Activated naive CD8-positive, alpha-beta T cell (primary cell): Measurements from ENCODE around the gene DNAAF8.

Experiments
- H3K27ac Mint-ChIP-seq: one replicate; pipeline ENCODE4 v1.8.0; 2021; ENCODE audit warnings: mixed read lengths
- H3K27me3 Mint-ChIP-seq: one replicate; pipeline ENCODE4 v1.8.0; 2021; ENCODE audit warnings: mixed read lengths
- H3K36me3 Mint-ChIP-seq: one replicate; pipeline ENCODE4 v1.8.0; 2021; ENCODE audit warnings: mixed read lengths
- H3K4me1 Mint-ChIP-seq: one replicate; pipeline ENCODE4 v1.8.0; 2021; ENCODE audit warnings: low read depth, mixed read lengths
- H3K4me3 Mint-ChIP-seq: one replicate; pipeline ENCODE4 v1.8.0; 2021; ENCODE audit warnings: mild to moderate bottlenecking, mixed read lengths
- H3K9me3 Mint-ChIP-seq: one replicate; pipeline ENCODE4 v1.8.0; 2021; ENCODE audit warnings: low read depth, mixed read lengths

DNAAF8 gene

DNA sequence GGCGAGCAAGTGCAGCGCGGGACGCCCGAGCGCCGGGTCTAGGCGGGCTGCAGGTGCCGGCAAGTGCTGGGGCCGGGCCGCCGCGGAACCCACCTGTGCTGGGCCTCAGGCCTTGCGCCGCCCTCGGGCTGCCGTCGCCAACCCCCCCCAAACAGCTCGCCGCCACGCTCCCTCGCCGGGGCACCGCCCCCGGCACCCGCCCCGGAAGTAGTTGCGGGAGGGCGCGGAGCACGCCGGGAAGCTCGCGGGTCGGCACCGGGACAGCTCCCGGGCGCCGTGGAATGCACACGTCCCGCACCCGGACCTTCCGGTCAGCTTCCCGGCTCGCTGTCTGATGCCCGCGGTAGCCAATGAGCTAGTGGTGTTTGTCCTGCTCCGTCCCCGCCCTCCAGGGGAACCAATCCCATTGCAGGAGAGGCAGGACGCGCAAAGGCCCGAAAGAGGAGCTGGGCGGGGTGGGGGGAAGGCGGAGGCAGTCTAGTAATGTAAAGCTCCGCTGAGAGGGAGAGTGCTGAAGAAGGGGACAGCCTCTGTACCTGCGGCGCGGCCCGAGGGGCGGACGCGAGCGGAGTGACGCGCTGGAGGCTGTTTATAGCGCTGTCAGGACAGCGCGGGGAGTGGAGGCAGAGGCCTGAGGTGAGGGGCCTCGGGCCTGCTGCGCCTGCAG lies at the start of gene DNAAF8, which contains the start of gene ANKS3:
TSS of gene DNAAF8 (plus strand) at position 475 of the 667 bp plus-strand sequence. CDS start 1,978 bp downstream, outside the sequence.
TSS of gene ANKS3 (minus strand) at position 209 of the 667 bp plus-strand sequence. CDS start 4,122 bp downstream, outside the sequence.
- Mint-ChIP-seq H3K27ac (peak within 1 kb of the TSS; percentile 89), H3K36me3 (peaks cover 9% of the 10 kb centered on the region), H3K27me3 (no peaks in the 10 kb centered on the region), H3K9me3 (no peaks in the 10 kb centered on the region), H3K4me1 (peaks cover 18% of the 10 kb centered on the region), H3K4me3 (peak within 1 kb of the TSS; percentile 92)

DNA sequence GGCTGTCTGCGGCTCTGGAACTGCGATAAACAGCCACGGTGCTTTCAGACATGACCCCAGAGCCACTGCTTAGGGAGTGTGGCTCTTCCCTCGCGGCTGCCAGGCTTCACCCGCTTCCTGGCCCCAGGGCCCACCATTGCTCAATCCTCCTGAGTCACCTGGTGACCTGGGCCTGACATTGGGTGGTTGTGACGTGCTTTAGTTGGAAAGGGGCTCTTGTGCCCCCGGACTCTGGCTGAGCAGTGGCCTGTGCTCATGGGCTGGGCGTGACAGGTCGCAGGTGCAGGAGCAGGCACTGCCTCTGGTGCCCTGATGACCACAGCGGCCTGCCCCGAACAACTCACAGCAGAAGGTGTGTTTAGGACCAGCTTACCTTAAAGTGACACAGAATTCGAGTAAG lies 49.6 kb upstream of the DNAAF8 start:
- Mint-ChIP-seq H3K36me3 (no peaks in the 10 kb centered on the region), H3K9me3 (no peaks in the 10 kb centered on the region), H3K27me3 (no peaks in the 10 kb centered on the region), H3K4me3 (no peak overlapping the region), H3K4me1 (peaks cover 6% of the 10 kb centered on the region), H3K27ac (peak overlapping the region; percentile 34)

DNA sequence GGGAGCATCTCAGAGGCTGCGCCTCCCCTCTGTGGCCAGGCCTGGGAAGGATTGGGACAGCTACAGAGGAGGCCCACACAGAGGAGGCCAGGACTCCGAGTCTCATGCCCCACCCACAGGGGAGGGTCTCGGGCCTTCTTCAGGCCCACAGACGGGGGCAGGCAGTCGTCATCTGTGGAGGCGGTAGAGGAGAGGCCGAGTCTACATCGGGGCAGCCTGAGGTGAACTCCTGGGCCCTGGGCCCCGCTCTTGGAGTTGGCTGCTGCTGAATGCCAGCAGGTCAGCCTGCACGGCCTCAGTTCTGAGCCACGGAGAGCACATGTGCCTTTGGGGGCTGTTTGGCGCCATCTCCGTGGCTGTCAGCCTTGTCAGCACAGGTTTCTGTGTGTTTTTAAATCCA lies 49.0 kb upstream of the DNAAF8 start:
- Mint-ChIP-seq H3K4me3 (no peak overlapping the region), H3K27me3 (no peaks in the 10 kb centered on the region), H3K27ac (peak overlapping the region; percentile 34), H3K4me1 (peaks cover 6% of the 10 kb centered on the region), H3K36me3 (no peaks in the 10 kb centered on the region), H3K9me3 (no peaks in the 10 kb centered on the region)

DNA sequence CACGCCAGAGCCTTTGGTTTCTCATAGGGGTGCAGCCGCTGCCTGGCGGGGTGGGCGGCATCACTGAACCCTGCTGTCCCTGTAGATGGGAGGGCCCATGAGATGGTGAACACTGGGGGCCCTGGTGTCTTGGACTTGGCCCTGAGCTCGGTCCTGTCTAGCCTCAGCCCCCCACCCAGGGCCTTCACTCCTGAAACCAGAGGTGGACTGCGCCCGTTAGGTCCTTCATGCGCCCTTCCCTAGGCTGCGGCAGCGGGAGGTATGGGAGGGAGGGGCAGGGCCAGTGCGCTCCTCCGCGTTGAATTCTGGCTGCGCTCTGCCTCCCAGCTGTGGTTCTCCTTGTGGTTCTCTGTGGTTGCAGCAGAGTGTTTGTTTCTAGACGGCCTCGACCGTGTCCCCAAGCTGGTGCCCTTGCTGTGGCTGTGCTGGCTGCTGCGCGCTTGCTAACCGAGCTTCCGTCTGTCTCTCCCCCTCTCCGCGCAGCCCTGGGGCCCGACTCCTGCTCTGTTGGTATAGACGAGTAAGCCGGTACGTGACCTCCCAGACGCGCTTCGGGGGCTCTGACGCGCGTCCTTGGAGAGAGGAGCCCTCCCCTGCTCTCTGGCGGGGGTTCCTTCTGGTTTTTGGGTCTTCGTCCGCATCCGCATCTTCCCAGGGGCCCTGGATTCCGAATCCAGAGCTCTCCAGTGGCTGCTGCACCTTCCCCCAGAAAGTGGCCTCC lies 48.4 kb upstream of the DNAAF8 start:
- Mint-ChIP-seq H3K27me3 (no peaks in the 10 kb centered on the region), H3K4me1 (peaks cover 4% of the 10 kb centered on the region), H3K9me3 (no peaks in the 10 kb centered on the region), H3K27ac (no peak overlapping the region), H3K4me3 (no peak overlapping the region), H3K36me3 (no peaks in the 10 kb centered on the region)

DNA sequence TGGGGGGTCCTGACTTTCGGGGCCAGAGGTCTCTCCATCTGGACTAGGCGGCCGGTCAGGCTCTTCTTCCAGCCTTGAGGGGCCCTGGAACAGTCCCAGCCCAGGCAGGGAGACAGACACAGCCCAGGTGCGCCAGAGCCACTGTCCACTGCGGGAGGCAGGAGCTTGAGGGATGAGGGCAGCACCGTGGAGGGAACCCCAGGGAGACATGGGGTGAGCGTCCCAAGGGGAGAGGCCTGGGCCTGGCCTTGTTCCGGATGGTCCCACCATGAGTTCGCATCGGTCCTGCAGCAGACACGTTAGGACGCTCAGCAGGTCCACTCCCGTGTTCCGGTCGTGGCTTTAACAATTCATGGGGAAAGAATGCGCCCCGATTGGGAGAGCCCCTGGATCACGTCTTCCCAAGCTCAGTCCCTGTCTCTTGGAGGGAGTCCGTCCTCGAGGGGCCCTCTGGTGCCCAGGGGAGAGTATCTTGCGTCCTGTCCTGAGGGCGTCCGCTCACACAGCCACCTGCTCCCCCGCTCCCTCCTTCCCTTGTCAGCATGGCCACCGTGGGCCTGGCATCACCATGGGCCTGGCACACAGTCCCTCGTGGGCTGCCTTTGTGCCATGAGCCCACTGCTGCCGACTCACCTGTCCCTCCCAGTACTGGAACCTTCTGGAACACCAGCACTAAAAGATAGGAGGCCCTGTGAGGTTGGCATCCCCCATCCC lies 47.7 kb upstream of the DNAAF8 start:
- H3K4me1 Mint-ChIP-seq = peaks cover 1% of the 10 kb centered on the region
- H3K27ac Mint-ChIP-seq = no peak overlapping the region
- no peaks in the 10 kb centered on the region for H3K27me3 Mint-ChIP-seq
- no peak overlapping the region for H3K4me3 Mint-ChIP-seq
- H3K36me3 Mint-ChIP-seq = no peaks in the 10 kb centered on the region
- H3K9me3 Mint-ChIP-seq = no peaks in the 10 kb centered on the region

DNA sequence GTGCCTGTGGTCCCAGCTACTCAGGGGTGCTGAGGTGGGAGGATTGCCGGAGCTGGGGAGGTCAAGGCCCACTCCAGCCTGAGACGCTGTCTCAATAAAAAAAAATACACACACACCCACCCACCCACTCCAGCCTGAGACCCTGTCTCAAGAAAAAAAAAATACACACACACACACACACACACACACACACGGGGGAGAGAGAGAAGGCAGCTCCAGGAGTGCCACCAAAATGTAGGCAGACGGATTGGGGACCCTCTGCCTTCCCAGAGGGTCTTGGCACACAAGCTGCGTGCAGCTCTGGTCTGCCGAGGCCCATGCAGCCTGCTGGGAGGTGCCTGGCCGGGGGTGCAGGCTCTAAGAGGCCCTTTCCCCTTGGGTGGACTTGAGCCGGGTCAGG lies 46.9 kb upstream of the DNAAF8 start:
- Mint-ChIP-seq H3K36me3 (no peaks in the 10 kb centered on the region), H3K9me3 (no peaks in the 10 kb centered on the region), H3K27ac (no peak overlapping the region), H3K4me3 (no peak overlapping the region), H3K27me3 (no peaks in the 10 kb centered on the region), H3K4me1 (peaks cover 2% of the 10 kb centered on the region)

DNA sequence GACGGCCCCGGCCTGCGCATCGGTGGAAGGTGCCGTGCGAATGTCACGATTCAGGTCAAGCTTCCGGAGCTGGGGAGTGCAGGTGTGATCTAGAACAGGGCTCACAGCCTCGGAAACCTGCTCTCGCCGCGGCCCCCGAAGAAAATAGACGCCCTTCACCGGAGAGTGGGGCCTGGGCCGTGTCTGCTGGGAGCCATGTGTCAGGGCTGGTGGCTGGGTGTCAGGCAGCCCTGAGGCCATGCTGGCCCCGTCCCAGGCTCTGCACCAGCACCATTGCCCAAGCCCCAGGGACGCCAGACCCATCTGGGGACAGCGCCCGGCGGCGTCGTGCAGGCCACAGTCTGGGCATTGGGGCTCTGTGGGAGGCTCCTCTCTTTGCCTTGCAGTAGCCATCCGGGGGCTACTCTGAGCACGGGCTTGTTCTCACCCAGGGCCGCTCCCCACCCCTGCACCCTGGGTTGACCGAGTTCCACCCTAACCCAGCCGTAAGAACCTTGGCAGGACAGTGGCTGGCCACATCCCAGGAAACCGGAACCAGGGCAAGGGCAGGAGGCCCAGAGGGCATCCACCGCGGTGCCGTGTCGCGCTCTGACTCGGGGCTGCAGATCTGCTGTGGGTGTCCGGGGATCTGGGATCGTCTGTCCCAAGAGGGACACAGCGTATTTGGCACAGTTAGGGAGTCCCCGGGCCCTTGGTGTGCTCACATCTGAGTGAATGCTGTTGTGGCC lies 46.2 kb upstream of the DNAAF8 start:
- H3K4me1 Mint-ChIP-seq = peaks cover 6% of the 10 kb centered on the region
- H3K9me3 Mint-ChIP-seq = no peaks in the 10 kb centered on the region
- H3K36me3 Mint-ChIP-seq = no peaks in the 10 kb centered on the region
- no peaks in the 10 kb centered on the region for H3K27me3 Mint-ChIP-seq
- no peak overlapping the region for H3K27ac Mint-ChIP-seq
- H3K4me3 Mint-ChIP-seq = no peak overlapping the region

DNA sequence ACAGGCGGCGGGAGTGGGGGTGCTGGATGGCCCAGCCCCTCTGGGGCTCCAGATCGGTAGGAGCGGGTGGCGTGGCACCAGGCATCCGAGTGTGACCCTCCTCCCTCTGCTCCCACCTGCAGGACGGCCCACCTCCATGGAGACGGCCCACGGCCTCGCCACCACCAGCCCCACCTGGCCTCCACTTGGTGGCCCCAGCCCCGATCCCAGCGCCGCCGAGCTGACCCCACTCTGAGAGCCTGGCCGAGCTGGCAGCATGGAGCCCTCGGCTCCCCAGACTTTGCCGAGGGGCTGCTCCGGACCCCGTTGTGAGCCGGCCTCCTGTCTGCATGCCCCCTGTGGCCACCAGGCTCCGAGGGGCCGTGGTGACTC lies 45.7 kb upstream of the DNAAF8 start:
- Mint-ChIP-seq H3K36me3 (no peaks in the 10 kb centered on the region), H3K9me3 (no peaks in the 10 kb centered on the region), H3K4me3 (no peak overlapping the region), H3K27me3 (no peaks in the 10 kb centered on the region), H3K27ac (no peak overlapping the region), H3K4me1 (peaks cover 7% of the 10 kb centered on the region)

DNA sequence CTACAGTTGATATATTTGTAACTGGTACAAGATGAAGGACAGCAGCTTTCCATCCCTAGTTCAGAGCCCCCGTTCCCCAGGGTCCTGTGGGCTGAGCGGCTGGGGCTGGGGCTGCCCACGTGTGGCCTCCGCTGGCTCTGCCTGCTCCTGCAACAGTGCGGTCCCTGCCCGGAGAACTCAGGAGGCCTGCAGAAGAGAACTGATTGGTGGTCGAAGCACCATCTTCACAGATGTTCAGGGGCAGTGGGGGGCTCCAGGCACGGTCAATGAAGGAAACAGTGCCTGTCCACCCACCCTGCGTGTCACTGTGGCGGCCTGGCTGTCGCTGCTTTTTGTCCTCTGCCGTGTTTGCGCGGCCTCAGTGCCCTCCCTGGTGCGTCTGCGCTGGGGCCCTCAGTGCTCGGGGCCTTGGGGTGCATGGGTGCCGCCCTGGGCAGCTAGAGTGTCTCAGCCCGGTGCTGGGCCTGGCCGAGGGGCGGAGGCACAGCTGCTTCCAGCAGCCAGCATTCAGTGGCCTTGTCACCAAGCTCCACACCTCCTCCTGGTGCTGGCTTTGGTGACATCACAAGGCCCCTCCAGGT lies 45.2 kb upstream of the DNAAF8 start:
- H3K27ac Mint-ChIP-seq = no peak overlapping the region
- no peaks in the 10 kb centered on the region for H3K36me3 Mint-ChIP-seq
- H3K4me1 Mint-ChIP-seq = peaks cover 7% of the 10 kb centered on the region
- H3K4me3 Mint-ChIP-seq = no peak overlapping the region
- H3K27me3 Mint-ChIP-seq = no peaks in the 10 kb centered on the region
- H3K9me3 Mint-ChIP-seq = no peaks in the 10 kb centered on the region

DNA sequence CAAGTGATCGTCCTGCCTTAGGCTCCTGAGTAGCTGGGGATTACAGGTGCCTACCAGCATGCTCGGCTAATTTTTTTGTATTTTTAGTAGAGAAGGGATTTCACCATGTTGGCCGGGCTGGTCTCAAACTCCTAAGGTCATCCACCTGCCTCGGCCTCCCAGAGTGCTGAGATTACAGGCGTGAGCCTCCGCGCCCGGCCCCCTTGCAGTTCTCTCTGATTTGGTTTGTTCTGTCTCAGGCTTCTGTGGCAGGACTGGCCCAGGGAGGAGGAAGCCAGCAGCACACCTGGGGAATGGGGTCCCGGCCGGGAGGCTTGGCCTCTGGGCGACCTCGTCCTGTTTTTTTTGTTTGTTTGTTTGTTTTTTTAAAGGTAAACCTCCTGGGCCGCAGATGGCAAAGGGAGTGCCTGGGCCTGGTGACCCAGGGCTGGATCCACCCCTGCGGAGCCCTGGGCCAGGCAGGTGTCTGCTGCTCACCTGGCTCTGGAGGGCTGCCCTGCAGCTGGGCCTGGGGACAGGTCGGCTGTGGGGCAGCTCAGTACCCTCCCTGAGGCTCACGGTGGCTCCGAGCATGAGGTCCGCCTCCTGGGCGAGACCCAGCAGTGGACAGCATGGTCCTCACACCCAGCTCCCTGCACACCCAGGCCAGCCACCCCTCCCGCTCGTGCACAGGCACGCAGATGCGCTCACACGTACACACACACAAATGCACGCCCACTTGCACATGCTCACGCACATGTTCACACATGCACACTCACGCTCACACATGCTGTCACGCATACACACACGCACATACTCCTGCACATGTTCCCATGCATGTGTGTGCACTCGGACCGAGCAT lies 44.3 kb upstream of the DNAAF8 start:
- H3K4me3 Mint-ChIP-seq = no peak overlapping the region
- no peaks in the 10 kb centered on the region for H3K27me3 Mint-ChIP-seq
- no peak overlapping the region for H3K27ac Mint-ChIP-seq
- peaks cover 9% of the 10 kb centered on the region for H3K4me1 Mint-ChIP-seq
- no peaks in the 10 kb centered on the region for H3K9me3 Mint-ChIP-seq
- no peaks in the 10 kb centered on the region for H3K36me3 Mint-ChIP-seq

DNA sequence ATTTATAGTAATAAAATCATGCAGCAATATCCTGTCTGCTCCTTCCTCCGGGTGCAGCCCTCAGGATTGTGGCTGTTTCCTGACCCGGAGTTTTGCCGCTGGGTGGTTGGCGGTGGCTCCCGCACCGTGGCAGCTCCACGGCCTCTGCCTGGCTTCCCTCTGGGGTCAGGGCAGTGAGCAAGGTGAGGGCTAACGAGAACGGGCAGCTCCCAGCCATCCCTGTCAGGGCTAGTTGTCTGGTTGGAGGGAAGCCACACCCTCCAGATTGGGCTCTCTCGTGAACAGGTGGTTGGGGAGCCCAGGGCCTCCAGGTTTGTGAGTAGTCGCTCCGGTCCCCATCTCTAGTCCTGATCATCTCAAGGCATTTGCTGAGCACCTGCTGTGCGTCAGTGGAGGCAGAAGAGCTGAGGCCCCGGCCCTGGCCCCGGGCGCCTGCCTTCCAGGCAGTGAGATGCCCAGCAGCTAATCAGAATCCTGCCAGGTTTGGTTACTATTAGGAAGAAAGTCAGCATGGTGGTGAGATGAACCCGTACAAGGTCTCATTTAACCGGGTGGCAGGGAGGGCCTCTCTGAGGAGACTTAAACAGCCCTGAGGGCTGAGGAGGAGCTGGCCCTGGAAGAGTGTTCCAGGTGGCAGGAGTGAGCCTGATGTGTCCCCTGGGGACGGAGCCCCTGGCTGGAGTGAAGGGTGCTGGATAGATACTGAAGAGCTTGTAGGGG lies 43.2 kb upstream of the DNAAF8 start:
- H3K27ac Mint-ChIP-seq = peak overlapping the region; percentile 41
- no peaks in the 10 kb centered on the region for H3K27me3 Mint-ChIP-seq
- H3K9me3 Mint-ChIP-seq = no peaks in the 10 kb centered on the region
- H3K4me3 Mint-ChIP-seq = peak overlapping the region; percentile 64
- no peaks in the 10 kb centered on the region for H3K36me3 Mint-ChIP-seq
- H3K4me1 Mint-ChIP-seq = peaks cover 14% of the 10 kb centered on the region

DNA sequence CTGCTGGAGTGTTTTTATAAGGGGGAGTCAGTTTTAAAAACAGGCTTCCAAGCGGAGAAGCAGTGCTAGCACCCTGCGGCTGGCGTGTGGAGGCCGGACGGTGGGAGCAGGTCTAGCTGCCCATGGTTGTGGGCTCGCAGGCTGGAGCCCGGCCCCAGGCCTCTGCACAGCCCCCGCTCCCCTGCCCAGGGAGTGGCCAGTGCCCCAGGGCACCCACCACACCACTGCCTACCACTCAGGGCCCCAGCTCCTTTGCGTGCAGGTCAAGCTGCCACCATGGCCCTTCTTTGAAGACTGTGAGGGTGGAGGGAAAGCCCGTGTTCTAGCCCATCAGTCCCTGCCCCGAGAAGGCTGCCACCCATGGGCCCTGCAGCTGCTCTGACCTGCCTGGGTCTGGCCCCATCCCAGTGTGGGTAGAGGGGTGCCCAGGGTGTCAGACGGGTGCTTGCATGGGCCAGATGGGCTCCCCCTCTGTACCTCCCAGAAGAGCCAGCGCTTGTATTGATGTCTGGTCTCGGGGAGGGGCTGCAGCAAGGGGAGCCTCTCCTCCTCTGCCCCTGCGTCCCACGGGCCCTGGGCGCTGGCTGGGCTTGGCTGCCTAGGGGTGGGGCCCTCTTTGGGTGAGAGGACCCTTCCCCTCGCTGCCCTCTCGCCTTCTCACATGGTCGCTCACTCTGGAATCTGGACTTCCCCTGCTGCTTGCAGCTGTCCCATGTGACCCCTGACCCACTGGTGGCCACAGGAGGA lies 42.5 kb upstream of the DNAAF8 start:
- no peaks in the 10 kb centered on the region for H3K36me3 Mint-ChIP-seq
- peaks cover 14% of the 10 kb centered on the region for H3K4me1 Mint-ChIP-seq
- no peaks in the 10 kb centered on the region for H3K27me3 Mint-ChIP-seq
- H3K9me3 Mint-ChIP-seq = no peaks in the 10 kb centered on the region
- H3K27ac Mint-ChIP-seq = peak overlapping the region; percentile 54
- peak overlapping the region; percentile 84 for H3K4me3 Mint-ChIP-seq
